GM12878 (cell line): ENCODE results near the gene SFMBT1. TPM values are rescaled to one million over a fixed set of nuclear protein-coding genes. Genes with fewer than 3 reads are reported as not detected.

Experiments
- ATAC-seq: fragments of 200-7000 bp; cut with Tn5 transposase; 3 replicates; pipeline ENCODE4 v1.9.1; 2020; ENCODE audit warnings: mild to moderate bottlenecking, moderate library complexity
- BruUV-seq: library from RNA; stranded (reverse); fragments of 400-500 nt; replicated peaks from 2 replicates; lab custom pipeline; 2021; lab: Mats Ljungman, UMichigan
- CTCF ChIA-PET: fragments of 300-600 bp; sonication (Branson Sonifier 250); formaldehyde crosslinking; extraction: SDS; loops from one replicate; lab custom pipeline; 2021; ENCODE audit warnings: inconsistent platforms; lab: Yijun Ruan, JAX
- POLR2A ChIA-PET: fragments of 350-600 bp; formaldehyde crosslinking; extraction: SDS; loops from one replicate; lab custom pipeline; 2021; ENCODE audit warnings: inconsistent platforms; lab: Charles Lee
- RAD21 ChIA-PET: fragments of 300-600 bp; sonication (Branson Sonifier 250); formaldehyde crosslinking; loops from one replicate; lab custom pipeline; 2023; ENCODE audit warnings: antibody characterized with exemption; ENCODE audit not compliant: unreplicated experiment; lab: Charles Lee
- SMC1A ChIA-PET: fragments of 300-600 bp; sonication (Branson Sonifier 250); formaldehyde crosslinking; loops from one replicate; lab custom pipeline; 2023; ENCODE audit not compliant: unreplicated experiment, uncharacterized antibody; lab: Charles Lee
- DNase-seq: peaks from one replicate; pipeline ENCODE4 v3.0.0-alpha.2; 2011; ENCODE audit warnings: low read depth, low spot score
- FAIRE-seq: peaks from 3 replicates; lab custom pipeline; 2011; peaks lifted over from hg19 to GRCh38; lab: Jason Lieb, UNC
- H2AFZ ChIP-seq: 2 replicates; pipeline ENCODE4 v1.6.0; 2011; ENCODE audit warnings: low read depth, low read length, control low read depth; ENCODE audit not compliant: control insufficient read depth
- H3K27ac ChIP-seq: 2 replicates; pipeline ENCODE4 v1.5.1; 2011; ENCODE audit warnings: control low read depth; ENCODE audit not compliant: control insufficient read depth, insufficient read depth
- H3K27me3 ChIP-seq, 2 experiments: replicated peaks in 1 of 2; 2 replicates each; pipeline versions ENCODE4 v1.6.0 to v1.6.1; 2011; ENCODE audit warnings: low read length in 1 of 2; ENCODE audit not compliant: control insufficient read depth in 2 of 2, insufficient read depth in 2 of 2
- H3K36me3 ChIP-seq, 2 experiments: 2 replicates each; pipeline ENCODE4 v1.5.1; 2011; ENCODE audit warnings: low read length in 1 of 2; ENCODE audit not compliant: control insufficient read depth in 2 of 2, insufficient read depth in 2 of 2
- H3K4me1 ChIP-seq: 2 replicates; pipeline ENCODE4 v1.6.1; 2011; ENCODE audit warnings: mild to moderate bottlenecking, low read length, moderate library complexity, mixed read lengths; ENCODE audit not compliant: control insufficient read depth, insufficient read depth
- H3K4me2 ChIP-seq: 2 replicates; pipeline ENCODE4 v1.6.0; 2011; ENCODE audit warnings: control low read depth; ENCODE audit not compliant: control insufficient read depth, insufficient read depth
- H3K4me3 ChIP-seq: fragments of 200-600 bp; sonication (generic); 2 replicates; pipeline ENCODE4 v1.5.1; 2016
- H3K79me2 ChIP-seq: 2 replicates; pipeline ENCODE4 v1.6.0; 2011; ENCODE audit warnings: low read length; ENCODE audit not compliant: control insufficient read depth, insufficient read depth
- H3K9ac ChIP-seq: 2 replicates; pipeline ENCODE4 v1.8.0; 2011; ENCODE audit warnings: low read length, control low read depth, mixed read lengths; ENCODE audit not compliant: control insufficient read depth, insufficient read depth
- H3K9me3 ChIP-seq: replicated peaks from 3 replicates; pipeline ENCODE4 v1.5.1; 2011; ENCODE audit warnings: mild to moderate bottlenecking, low read length; ENCODE audit not compliant: control insufficient read depth, insufficient read depth
- H4K20me1 ChIP-seq: 2 replicates; pipeline ENCODE4 v1.6.0; 2011; ENCODE audit not compliant: control insufficient read depth, insufficient read depth
- BCL11A ChIP-seq: IDR thresholded peaks from 2 replicates; pipeline ENCODE4 v1.6.1; 2011; ENCODE audit warnings: low read depth, low read length
- BMI1 ChIP-seq: fragments of 450-650 bp; IDR thresholded peaks from 2 replicates; pipeline ENCODE4 v1.6.1; 2016; ENCODE audit warnings: mild to moderate bottlenecking, moderate library complexity, borderline replicate concordance
- CBX5 ChIP-seq: sonication (generic); IDR thresholded peaks from 2 replicates; pipeline ENCODE4 v1.6.1; 2016; ENCODE audit warnings: low read depth, moderate library complexity, mild to moderate bottlenecking, inconsistent platforms
- CHD2 ChIP-seq: IDR thresholded peaks from 2 replicates; pipeline ENCODE4 v1.6.1; 2011; ENCODE audit warnings: low read depth, low read length, improper control_type of control experiment, borderline replicate concordance
- ESRRA ChIP-seq: IDR thresholded peaks from 2 replicates; pipeline ENCODE4 v1.6.1; 2012; ENCODE audit warnings: mild to moderate bottlenecking, low read length, improper control_type of control experiment
- MTA3 ChIP-seq: IDR thresholded peaks from 2 replicates; pipeline ENCODE4 v1.6.1; 2012; ENCODE audit warnings: low read length, inconsistent platforms, borderline replicate concordance
- PAX8 ChIP-seq: fragments of 450-650 bp; IDR thresholded peaks from 2 replicates; pipeline ENCODE4 v1.6.1; 2017; ENCODE audit warnings: mild to moderate bottlenecking, moderate library complexity
- RBBP5 ChIP-seq: fragments of 200-600 bp; sonication (generic); conservative IDR thresholded peaks from 2 replicates; pipeline ENCODE4 v1.6.1; 2016
- SMAD5 ChIP-seq: IDR thresholded peaks from 2 replicates; pipeline ENCODE4 v1.6.1; 2016; ENCODE audit warnings: antibody characterized with exemption, low read depth
- SP1 ChIP-seq: IDR thresholded peaks from one replicate; pipeline ENCODE4 v1.6.1; 2011; ENCODE audit warnings: low read depth, low read length
- SRF ChIP-seq, 2 experiments: IDR thresholded peaks; 2 replicates each; pipeline ENCODE4 v1.6.1; 2011; ENCODE audit warnings: low read depth in 2 of 2, low read length in 2 of 2, mild to moderate bottlenecking in 1 of 2, moderate library complexity in 1 of 2
- WRNIP1 ChIP-seq: IDR thresholded peaks from 2 replicates; pipeline ENCODE4 v1.6.1; 2011; ENCODE audit warnings: low read depth, low read length, improper control_type of control experiment, borderline replicate concordance
- ZNF24 ChIP-seq: fragments of 450-650 bp; IDR thresholded peaks from 2 replicates; pipeline ENCODE4 v1.6.1; 2017; ENCODE audit warnings: antibody characterized with exemption, mild to moderate bottlenecking
- WGBS: methylation state at CpG from one replicate; pipeline ENCODE4 v1.1.6; 2016; ENCODE audit warnings: low lambda C conversion rate; ENCODE audit not compliant: insufficient replicate concordance, insufficient coverage; ENCODE audit errors: missing lambda C conversion rate; 5-methylcytosine and 5-hydroxymethylcytosine counted together
- in situ Hi-C: fragments of 300-500 bp; cut with MboI; formaldehyde crosslinking; loops from 9 replicates; pipeline ENCODE4 v1.14.3; 2018; ENCODE audit warnings: mixed read lengths
- intact Hi-C: fragments of 100-400 bp; cut with micrococcal nuclease; formaldehyde crosslinking; loops from one replicate; pipeline ENCODE4 v1.14.2; 2022; ENCODE audit not compliant: unreplicated experiment
- polyA plus RNA-seq, 11 experiments: library from polyadenylated mRNA; depleted of rRNA in 4 of 11; unstranded in 6 of 11; stranded (reverse) in 5 of 11; fragments of >200 nt; fragmentation: Nextera tagmentation in 4 of 11; fragmentation: Illumina TruSeq in 1 of 11; extraction: Ambion mirVana in 4 of 11; extraction: Trizol in 1 of 11; gene quantifications; 1 replicate in 1 of 11; 2 replicates in 10 of 11; pipeline versions ENCODE4 v1.2.1 to v1.2.3, GENCODE V29; 2011 to 2016; ENCODE audit warnings: inconsistent platforms in 2 of 11, missing spikeins in 2 of 11, low read depth in 1 of 11
- total RNA-seq, 4 experiments: library from RNA; depleted of rRNA in 3 of 4; stranded (reverse); fragments of >200 nt in 3 of 4; fragmentation: Illumina TruSeq in 1 of 4; extraction: Trizol in 1 of 4; gene quantifications; 2 replicates each; pipeline versions ENCODE4 v1.2.1 to v1.2.3, GENCODE V29; 2013 to 2021
- TF ChIP-seq, protein P1 (sequence below): fragments of 450-650 bp; IDR thresholded peaks from 2 replicates; pipeline ENCODE4 v1.6.1; 2017; ENCODE audit warnings: antibody characterized with exemption, mild to moderate bottlenecking, moderate library complexity
- TF ChIP-seq, protein P2 (sequence below): fragments of 450-650 bp; IDR thresholded peaks from 2 replicates; pipeline ENCODE4 v1.6.1; 2018; ENCODE audit warnings: borderline replicate concordance, mild to moderate bottlenecking; ENCODE audit not compliant: partially characterized antibody
- TF ChIP-seq, protein P3 (sequence below): IDR thresholded peaks from 2 replicates; pipeline ENCODE4 v1.6.1; 2012; ENCODE audit warnings: low read depth, low read length, improper control_type of control experiment

The SFMBT1 gene
- total and polyA plus RNA-seq, 10 of the 15 experiments (the other 5 are each of a cell fraction or from before 2014, with no cell fraction given): 3.2 to 19.5 (median 11.4) TPM

DNA sequence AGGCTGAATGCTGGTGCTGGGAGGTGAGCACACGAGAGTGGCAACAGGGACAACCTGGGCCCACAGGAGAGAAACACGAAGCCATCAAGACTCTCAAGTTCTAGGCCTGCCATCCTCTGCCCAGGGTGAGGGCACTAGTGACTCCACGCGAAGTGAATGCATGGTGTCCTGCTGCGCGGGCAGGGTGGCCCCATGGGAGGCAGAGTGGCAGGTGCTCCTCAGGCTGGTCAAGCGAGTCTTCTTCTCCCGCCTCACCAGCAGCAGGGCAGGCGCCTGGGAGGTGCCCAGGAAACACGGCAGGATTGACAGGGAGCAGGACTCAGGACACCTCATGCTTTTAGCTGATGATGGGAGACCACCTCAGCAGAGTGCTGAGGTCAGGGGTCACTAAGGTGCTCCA lies 175.4 kb downstream of the SFMBT1 start (continued):
- TF ChIP-seq, protein P1, sequence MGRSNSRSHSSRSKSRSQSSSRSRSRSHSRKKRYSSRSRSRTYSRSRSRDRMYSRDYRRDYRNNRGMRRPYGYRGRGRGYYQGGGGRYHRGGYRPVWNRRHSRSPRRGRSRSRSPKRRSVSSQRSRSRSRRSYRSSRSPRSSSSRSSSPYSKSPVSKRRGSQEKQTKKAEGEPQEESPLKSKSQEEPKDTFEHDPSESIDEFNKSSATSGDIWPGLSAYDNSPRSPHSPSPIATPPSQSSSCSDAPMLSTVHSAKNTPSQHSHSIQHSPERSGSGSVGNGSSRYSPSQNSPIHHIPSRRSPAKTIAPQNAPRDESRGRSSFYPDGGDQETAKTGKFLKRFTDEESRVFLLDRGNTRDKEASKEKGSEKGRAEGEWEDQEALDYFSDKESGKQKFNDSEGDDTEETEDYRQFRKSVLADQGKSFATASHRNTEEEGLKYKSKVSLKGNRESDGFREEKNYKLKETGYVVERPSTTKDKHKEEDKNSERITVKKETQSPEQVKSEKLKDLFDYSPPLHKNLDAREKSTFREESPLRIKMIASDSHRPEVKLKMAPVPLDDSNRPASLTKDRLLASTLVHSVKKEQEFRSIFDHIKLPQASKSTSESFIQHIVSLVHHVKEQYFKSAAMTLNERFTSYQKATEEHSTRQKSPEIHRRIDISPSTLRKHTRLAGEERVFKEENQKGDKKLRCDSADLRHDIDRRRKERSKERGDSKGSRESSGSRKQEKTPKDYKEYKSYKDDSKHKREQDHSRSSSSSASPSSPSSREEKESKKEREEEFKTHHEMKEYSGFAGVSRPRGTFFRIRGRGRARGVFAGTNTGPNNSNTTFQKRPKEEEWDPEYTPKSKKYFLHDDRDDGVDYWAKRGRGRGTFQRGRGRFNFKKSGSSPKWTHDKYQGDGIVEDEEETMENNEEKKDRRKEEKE: no peak
- TF ChIP-seq RBBP5 (no peak), CBX5 (no peak)

DNA sequence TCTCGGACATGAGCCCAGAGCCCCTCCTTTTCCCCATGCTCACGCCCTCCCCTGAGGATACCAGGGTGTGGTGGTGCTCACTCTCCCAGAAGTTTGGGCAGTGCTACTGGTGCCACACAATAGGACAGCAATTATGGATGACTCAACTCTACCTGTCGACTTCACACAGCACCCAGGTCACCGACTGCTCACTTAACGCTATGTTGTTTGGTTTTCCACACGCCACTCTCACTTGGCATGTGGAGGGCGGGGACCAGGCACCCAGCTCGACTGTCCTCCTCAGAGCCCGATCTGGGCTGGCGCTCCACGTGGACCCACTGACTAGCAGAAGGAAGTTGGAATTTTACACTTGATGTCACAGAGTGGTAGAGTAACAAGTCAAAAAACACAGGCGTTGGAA lies 179.4 kb downstream of the SFMBT1 start:
- Histone ChIP-seq H3K79me2 (no peaks in the 10 kb centered on the region), H2AFZ (no peak overlapping the region), H3K27ac (no peak overlapping the region), H3K9me3 (peaks cover 5% of the 10 kb centered on the region; the same call in 1 of the 3 replicates), H3K4me2 (no peak overlapping the region), H3K4me3 (no peak overlapping the region), H4K20me1 (no peaks in the 10 kb centered on the region), H3K36me3 (peaks cover 0 to 1% of the 10 kb centered on the region in 2 experiments; a peak in 2 of 4 replicates), H3K27me3 (no peaks in the 10 kb centered on the region), H3K9ac (no peak overlapping the region), H3K4me1 (no peaks in the 10 kb centered on the region)
- BruUV-seq: no TSS peak
- in situ Hi-C loops: no loop called here
- ATAC-seq (no peak), FAIRE-seq (no peak), DNase-seq (no peak)
- WGBS: 89% methylated on average over 12 of the region's 12 CpGs
- TF ChIP-seq, protein P2, sequence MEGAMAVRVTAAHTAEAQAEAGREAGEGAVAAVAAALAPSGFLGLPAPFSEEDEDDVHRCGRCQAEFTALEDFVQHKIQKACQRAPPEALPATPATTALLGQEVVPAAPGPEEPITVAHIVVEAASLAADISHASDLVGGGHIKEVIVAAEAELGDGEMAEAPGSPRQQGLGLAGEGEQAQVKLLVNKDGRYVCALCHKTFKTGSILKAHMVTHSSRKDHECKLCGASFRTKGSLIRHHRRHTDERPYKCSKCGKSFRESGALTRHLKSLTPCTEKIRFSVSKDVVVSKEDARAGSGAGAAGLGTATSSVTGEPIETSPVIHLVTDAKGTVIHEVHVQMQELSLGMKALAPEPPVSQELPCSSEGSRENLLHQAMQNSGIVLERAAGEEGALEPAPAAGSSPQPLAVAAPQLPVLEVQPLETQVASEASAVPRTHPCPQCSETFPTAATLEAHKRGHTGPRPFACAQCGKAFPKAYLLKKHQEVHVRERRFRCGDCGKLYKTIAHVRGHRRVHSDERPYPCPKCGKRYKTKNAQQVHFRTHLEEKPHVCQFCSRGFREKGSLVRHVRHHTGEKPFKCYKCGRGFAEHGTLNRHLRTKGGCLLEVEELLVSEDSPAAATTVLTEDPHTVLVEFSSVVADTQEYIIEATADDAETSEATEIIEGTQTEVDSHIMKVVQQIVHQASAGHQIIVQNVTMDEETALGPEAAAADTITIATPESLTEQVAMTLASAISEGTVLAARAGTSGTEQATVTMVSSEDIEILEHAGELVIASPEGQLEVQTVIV: no peak
- TF ChIP-seq PAX8 (no peak), BMI1 (no peak), MTA3 (no peak), BCL11A (no peak), ESRRA (no peak), SRF (IDR thresholded peaks at IDR 0.05; ENCODE audit: low read depth in 2 of 2, low read length in 2 of 2) (no peak), WRNIP1 (no peak), ZNF24 (no peak), CHD2 (no peak), SP1 (no peak), SMAD5 (no peak)
- TF ChIP-seq, protein P3, sequence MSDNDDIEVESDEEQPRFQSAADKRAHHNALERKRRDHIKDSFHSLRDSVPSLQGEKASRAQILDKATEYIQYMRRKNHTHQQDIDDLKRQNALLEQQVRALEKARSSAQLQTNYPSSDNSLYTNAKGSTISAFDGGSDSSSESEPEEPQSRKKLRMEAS: no peak
- ChIA-PET POLR2A (no interaction called here), CTCF (interaction anchor here (0.8 kb wide), 1 partner anchor 68 kb away, joined by 3 read pairs; no protein-coding TSS in a partner anchor), SMC1A (no interaction called here), RAD21 (no interaction called here)
- intact Hi-C loops: no loop called here
